Right lobe of liver (tissue), 6 donors: ENCODE results near the gene MGAT4A. TPM values are rescaled to one million over a fixed set of nuclear protein-coding genes. Genes with fewer than 3 reads are reported as not detected.

Source experiments
- ATAC-seq, 4 donors: fragments of 200-7000 bp; cut with Tn5 transposase; one replicate each; pipeline ENCODE4 v1.9.1; 2020; ENCODE audit warnings: mild to moderate bottlenecking in 4 of 4, moderate library complexity in 4 of 4
- DNase-seq, 3 donors: peaks; one replicate each; pipeline ENCODE4 v3.0.0-alpha.2; 2020
- H3K27ac ChIP-seq, 3 donors: fragments of 200-600 bp; one replicate each; pipeline ENCODE4 v1.8.0; 2022
- H3K27me3 ChIP-seq, 2 donors: fragments of 200-600 bp; one replicate each; pipeline ENCODE4 v1.8.0; 2022
- H3K36me3 ChIP-seq, 4 donors: fragments of 200-600 bp; sonication (generic) in 1 of 4; one replicate each; pipeline versions ENCODE4 v1.5.1 to v1.8.0; 2017 to 2022; ENCODE audit warnings: control low read depth in 1 of 4
- H3K4me1 ChIP-seq, 4 donors: fragments of 200-600 bp; sonication (generic) in 1 of 4; one replicate each; pipeline versions ENCODE4 v1.5.1 to v1.8.0; 2017 to 2022; ENCODE audit warnings: control low read depth in 1 of 4
- H3K4me3 ChIP-seq, 3 donors: fragments of 200-600 bp; one replicate each; pipeline ENCODE4 v1.8.0; 2022
- H3K9me3 ChIP-seq, 4 donors: fragments of 200-600 bp; sonication (generic) in 1 of 4; one replicate each; pipeline versions ENCODE4 v1.5.1 to v1.8.0; 2017 to 2022; ENCODE audit warnings: control low read depth in 1 of 4
- POLR2A ChIP-seq: fragments of 450-650 bp; IDR thresholded peaks from one replicate; pipeline ENCODE4 v1.6.1; 2017; ENCODE audit warnings: antibody characterized with exemption, mild to moderate bottlenecking
- WGBS: methylation state at CpG from one replicate; pipeline ENCODE4 v1.1.6; 2018; ENCODE audit warnings: low coverage, low lambda C conversion rate; ENCODE audit not compliant: insufficient coverage; ENCODE audit errors: missing lambda C conversion rate; 5-methylcytosine and 5-hydroxymethylcytosine counted together
- intact Hi-C, 2 donors: fragments of 100-400 bp; cut with DNase I; formaldehyde crosslinking; loops; one replicate each; pipeline versions ENCODE4 v1.11.2 to v1.14.1; 2022
- total RNA-seq, 6 experiments: library from RNA; depleted of rRNA in 2 of 6; stranded (reverse); fragments of >200 nt in 2 of 6; fragmentation: NEBNext Ultra II Directional in 3 of 6; extraction: Animal tissue kit (Norgen Biotek cat#: 25700) in 3 of 6; gene quantifications; one replicate each; pipeline versions ENCODE4 v1.1.0 to v1.2.4, GENCODE V29; 2016 to 2023
- TF ChIP-seq, protein P1 (sequence below), 4 donors: fragments of 200-600 bp in 3 of 4; fragments of 450-650 bp in 1 of 4; IDR thresholded peaks; one replicate each; pipeline versions ENCODE4 v1.5.1 to v1.8.0; 2016 to 2022; ENCODE audit warnings: antibody characterized with exemption in 4 of 4, mild to moderate bottlenecking in 2 of 4
- donor health status: DM: no; HTN: yes; CAD: no.
- donor health status: DM: no; HTN: no; CAD: no.
- donor health status: DM: no; HTN: no; CAD: no.
- donor health status: DM: no; HTN: yes; CAD: no.
- donor health status: DM: no; HTN: yes; CAD: no.

The MGAT4A gene
- total RNA-seq, 6 experiments from 2014 or later = 7.8 to 16.0 (median 11.7) TPM

- H3K36me3 ChIP-seq = peaks cover 0 to 7% (median 1%) of the 10 kb centered on the region in 4 donors
- 94% methylated on average over 7 of the region's 9 CpGs for WGBS
- no peak for ATAC-seq
Measured at GRCh38 chr2:98582523-98582922, 148.4 kb downstream of the MGAT4A start.

GRCh38 chr2:98580656-98581284 lies 150.2 kb downstream of the MGAT4A start:
- Histone ChIP-seq H3K27me3 (no peaks in the 10 kb centered on the region), H3K36me3 (peaks cover 0 to 7% (median 1%) of the 10 kb centered on the region in 4 donors), H3K4me3 (no peak overlapping the region), H3K9me3 (no peaks in the 10 kb centered on the region), H3K4me1 (peaks cover 0 to 4% (median 0%) of the 10 kb centered on the region in 4 donors), H3K27ac (no peak overlapping the region)
- 88% methylated on average over 4 of the region's 10 CpGs for WGBS
- intact Hi-C loops = no loop called here
- ATAC-seq (no peak), DNase-seq (no peak)
- TF ChIP-seq, protein P1, sequence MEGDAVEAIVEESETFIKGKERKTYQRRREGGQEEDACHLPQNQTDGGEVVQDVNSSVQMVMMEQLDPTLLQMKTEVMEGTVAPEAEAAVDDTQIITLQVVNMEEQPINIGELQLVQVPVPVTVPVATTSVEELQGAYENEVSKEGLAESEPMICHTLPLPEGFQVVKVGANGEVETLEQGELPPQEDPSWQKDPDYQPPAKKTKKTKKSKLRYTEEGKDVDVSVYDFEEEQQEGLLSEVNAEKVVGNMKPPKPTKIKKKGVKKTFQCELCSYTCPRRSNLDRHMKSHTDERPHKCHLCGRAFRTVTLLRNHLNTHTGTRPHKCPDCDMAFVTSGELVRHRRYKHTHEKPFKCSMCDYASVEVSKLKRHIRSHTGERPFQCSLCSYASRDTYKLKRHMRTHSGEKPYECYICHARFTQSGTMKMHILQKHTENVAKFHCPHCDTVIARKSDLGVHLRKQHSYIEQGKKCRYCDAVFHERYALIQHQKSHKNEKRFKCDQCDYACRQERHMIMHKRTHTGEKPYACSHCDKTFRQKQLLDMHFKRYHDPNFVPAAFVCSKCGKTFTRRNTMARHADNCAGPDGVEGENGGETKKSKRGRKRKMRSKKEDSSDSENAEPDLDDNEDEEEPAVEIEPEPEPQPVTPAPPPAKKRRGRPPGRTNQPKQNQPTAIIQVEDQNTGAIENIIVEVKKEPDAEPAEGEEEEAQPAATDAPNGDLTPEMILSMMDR (IDR thresholded peaks at IDR 0.05) = no peak
- no peak for TF ChIP-seq POLR2A

More at GRCh38 chr2:98582523-98582922, 148.4 kb downstream of the MGAT4A start:
- no peak for DNase-seq
- H3K27ac ChIP-seq = no peak overlapping the region
- intact Hi-C loops = no loop called here
- H3K9me3 ChIP-seq = no peaks in the 10 kb centered on the region
- peaks cover 0 to 4% (median 0%) of the 10 kb centered on the region in 4 donors for H3K4me1 ChIP-seq
- no peak overlapping the region for H3K4me3 ChIP-seq
- no peak for TF ChIP-seq POLR2A
- TF ChIP-seq, protein P1 (IDR thresholded peaks at IDR 0.05) = no peak
- no peaks in the 10 kb centered on the region for H3K27me3 ChIP-seq

DNA sequence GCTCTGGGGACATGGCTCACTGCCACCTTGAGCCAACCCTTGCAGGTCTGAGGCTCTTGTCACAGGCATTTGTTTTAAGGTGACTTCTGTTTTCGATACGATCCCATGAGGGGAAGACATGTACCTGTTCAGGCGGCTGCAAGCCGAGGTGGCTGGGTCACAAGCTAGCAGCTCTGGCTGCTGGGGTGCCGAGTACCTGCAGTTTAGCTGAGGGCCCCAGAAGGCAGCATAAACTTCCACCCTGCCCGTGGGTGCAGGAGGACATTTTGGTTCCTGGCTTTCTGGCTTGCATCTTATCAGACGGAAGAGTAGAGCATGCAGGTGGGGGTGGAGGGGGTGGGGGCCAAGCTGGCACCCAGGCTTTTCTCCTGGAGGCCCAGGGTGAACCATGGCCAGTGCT lies 151.0 kb downstream of the MGAT4A start:
- ATAC-seq (no peak), DNase-seq (no peak)
- WGBS = 100% methylated on average over 2 of the region's 7 CpGs
- H3K9me3 ChIP-seq = no peaks in the 10 kb centered on the region
- intact Hi-C loops = no loop called here
- H3K27me3 ChIP-seq = no peaks in the 10 kb centered on the region
- TF ChIP-seq, protein P1 (IDR thresholded peaks at IDR 0.05) = no peak
- TF ChIP-seq POLR2A = no peak
- H3K36me3 ChIP-seq = peaks cover 0 to 7% (median 1%) of the 10 kb centered on the region in 4 donors
- H3K4me1 ChIP-seq = peaks cover 0 to 4% (median 0%) of the 10 kb centered on the region in 4 donors
- no peak overlapping the region for H3K27ac ChIP-seq
- no peak overlapping the region for H3K4me3 ChIP-seq

DNA sequence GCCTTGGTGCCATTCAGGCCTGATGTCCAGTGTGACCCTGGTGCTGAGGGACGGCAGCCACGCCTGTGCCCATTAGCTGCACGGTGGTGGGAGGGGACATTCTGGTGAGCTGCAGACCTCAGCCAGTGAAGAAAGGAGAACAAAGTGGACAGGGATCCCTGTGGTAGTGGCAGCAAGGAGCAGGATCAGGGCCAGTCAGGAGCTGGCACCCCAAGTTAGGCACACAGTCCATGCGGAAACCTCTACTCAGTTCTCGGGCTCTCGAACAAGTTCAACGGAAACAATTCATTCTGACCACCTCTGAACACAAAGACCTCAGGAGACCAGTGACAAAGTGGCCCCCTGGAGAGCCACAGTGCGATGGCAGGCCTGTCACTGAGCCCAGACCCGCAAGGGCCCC lies 152.7 kb downstream of the MGAT4A start:
- TF ChIP-seq, protein P1 (IDR thresholded peaks at IDR 0.05) = no peak
- no peak for TF ChIP-seq POLR2A
- no peaks in the 10 kb centered on the region for H3K27me3 ChIP-seq
- H3K9me3 ChIP-seq = no peaks in the 10 kb centered on the region
- ATAC-seq = no peak
- no peak for DNase-seq
- H3K36me3 ChIP-seq = peaks cover 0 to 11% (median 1%) of the 10 kb centered on the region in 4 donors
- WGBS = 97% methylated on average over 4 of the region's 9 CpGs
- no peaks in the 10 kb centered on the region for H3K4me1 ChIP-seq
- no peak overlapping the region for H3K27ac ChIP-seq
- H3K4me3 ChIP-seq = no peak overlapping the region
- intact Hi-C loops = no loop called here
